SK-N-SH treated with all-trans-retinoic acid at 6 μM for 48 hours (cell line): ENCODE data around the gene COL8A2.

ENCODE experiments used
- ATAC-seq: fragments of 200-7000 bp; cut with Tn5 transposase; 3 replicates; pipeline ENCODE4 v1.9.1; 2020; ENCODE audit warnings: mild to moderate bottlenecking, moderate library complexity
- ARNTL ChIP-seq: fragments of 450-650 bp; formaldehyde crosslinking; IDR thresholded peaks from 2 replicates; pipeline ENCODE4 v1.5.0; 2020; ENCODE audit warnings: low read depth, mild to moderate bottlenecking, moderate library complexity, borderline replicate concordance
- CSDC2 ChIP-seq: fragments of 250-450 bp; sonication (Bioruptor Pico); IDR thresholded peaks from 2 replicates; pipeline ENCODE4 v1.5.0; 2020; ENCODE audit warnings: mild to moderate bottlenecking, moderate library complexity
- CSRNP3 ChIP-seq: fragments of 250-450 bp; sonication (Bioruptor Pico); IDR thresholded peaks from 2 replicates; pipeline ENCODE4 v1.5.1; 2021; ENCODE audit warnings: mild to moderate bottlenecking, moderate library complexity
- ESRRG ChIP-seq: fragments of 250-450 bp; sonication (Bioruptor Pico); IDR thresholded peaks from 2 replicates; pipeline ENCODE4 v1.6.1; 2021; ENCODE audit warnings: mild to moderate bottlenecking
- ISL1 ChIP-seq: fragments of 250-450 bp; sonication (Bioruptor Pico); IDR thresholded peaks from 2 replicates; pipeline ENCODE4 v2.1.2; 2022; ENCODE audit warnings: mild to moderate bottlenecking, moderate library complexity
- PPARA ChIP-seq: fragments of 250-450 bp; sonication (Bioruptor Pico); IDR thresholded peaks from 2 replicates; pipeline ENCODE4 v1.5.0; 2020; ENCODE audit warnings: mild to moderate bottlenecking, borderline replicate concordance
- SNAI2 ChIP-seq: fragments of 250-450 bp; sonication (Bioruptor Pico); IDR thresholded peaks from 2 replicates; pipeline ENCODE4 v1.5.0; 2020; ENCODE audit warnings: mild to moderate bottlenecking, moderate library complexity
- TCF4 ChIP-seq: fragments of 250-450 bp; sonication (Bioruptor Pico); IDR thresholded peaks from 2 replicates; pipeline ENCODE4 v1.8.0; 2021; ENCODE audit warnings: mild to moderate bottlenecking, moderate library complexity, borderline replicate concordance
- TOX ChIP-seq: fragments of 250-450 bp; sonication (Bioruptor Pico); IDR thresholded peaks from 2 replicates; pipeline ENCODE4 v1.8.0; 2021; ENCODE audit warnings: mild to moderate bottlenecking, moderate library complexity, borderline replicate concordance
- ZC3H10 ChIP-seq: fragments of 250-450 bp; sonication (Bioruptor Pico); IDR thresholded peaks from 2 replicates; pipeline ENCODE4 v1.5.1; 2021; ENCODE audit warnings: mild to moderate bottlenecking, moderate library complexity
- ZFP3 ChIP-seq: fragments of 250-450 bp; sonication (Bioruptor Pico); IDR thresholded peaks from 2 replicates; pipeline ENCODE4 v1.5.0; 2020; ENCODE audit warnings: mild to moderate bottlenecking, moderate library complexity
- ZFP30 ChIP-seq: fragments of 450-650 bp; formaldehyde crosslinking; IDR thresholded peaks from 2 replicates; pipeline ENCODE4 v1.5.0; 2022; ENCODE audit warnings: mild to moderate bottlenecking, moderate library complexity
- ZNF565 ChIP-seq: fragments of 450-650 bp; formaldehyde crosslinking; conservative IDR thresholded peaks from 2 replicates; pipeline ENCODE4 v1.5.0; 2020; ENCODE audit warnings: low read depth, mild to moderate bottlenecking, moderate library complexity
- ZNF70 ChIP-seq: fragments of 450-650 bp; formaldehyde crosslinking; IDR thresholded peaks from 2 replicates; pipeline ENCODE4 v1.5.0; 2020; ENCODE audit warnings: mild to moderate bottlenecking, moderate library complexity
- ZNF8 ChIP-seq: fragments of 450-650 bp; formaldehyde crosslinking; IDR thresholded peaks from 2 replicates; pipeline ENCODE4 v1.5.0; 2020; ENCODE audit warnings: mild to moderate bottlenecking, moderate library complexity
- TF ChIP-seq, protein P1 (sequence below): fragments of 250-450 bp; sonication (Bioruptor Pico); IDR thresholded peaks from 2 replicates; pipeline ENCODE4 v1.8.0; 2021; ENCODE audit warnings: low read depth, mild to moderate bottlenecking, moderate library complexity, borderline replicate concordance
- TF ChIP-seq, protein P2 (sequence below): fragments of 250-450 bp; sonication (Bioruptor Pico); IDR thresholded peaks from 2 replicates; pipeline ENCODE4 v1.5.1; 2020; ENCODE audit warnings: low read depth, mild to moderate bottlenecking, moderate library complexity
- TF ChIP-seq, protein P3 (sequence below): fragments of 250-450 bp; sonication (Bioruptor Pico); IDR thresholded peaks from 2 replicates; pipeline ENCODE4 v1.5.0; 2020; ENCODE audit warnings: mild to moderate bottlenecking, moderate library complexity
- TF ChIP-seq, protein P4 (sequence below): fragments of 250-450 bp; sonication (Bioruptor Pico); IDR thresholded peaks from 2 replicates; pipeline ENCODE4 v1.8.0; 2020; ENCODE audit warnings: mild to moderate bottlenecking, moderate library complexity, borderline replicate concordance

COL8A2 gene

DNA sequence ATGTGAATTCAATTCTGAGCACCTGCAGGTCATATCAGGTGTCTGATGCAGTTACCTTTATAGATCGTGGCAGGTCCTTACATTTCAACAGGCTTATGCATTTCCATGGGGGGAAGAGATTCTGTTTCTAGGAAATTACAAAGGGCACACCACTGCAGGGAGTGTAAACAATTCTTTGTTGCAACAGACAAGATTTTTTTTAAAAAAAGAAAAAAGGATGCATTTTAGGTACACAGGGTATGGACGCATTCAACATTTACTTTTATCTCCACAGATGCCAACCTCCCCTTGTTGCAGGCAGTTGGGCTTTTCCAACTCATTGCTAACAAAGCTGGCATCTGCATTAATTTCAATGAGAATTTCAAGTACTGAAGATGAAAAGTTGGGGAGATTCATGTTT is 54.7 kb downstream of the COL8A2 start:
- no peak for ATAC-seq
- TF ChIP-seq ZNF70 (CRISPR knock-in tag) (no peak), PPARA (CRISPR knock-in tag) (no peak), ZNF8 (CRISPR knock-in tag) (no peak), ISL1 (no peak), ZNF565 (CRISPR knock-in tag) (no peak), ZC3H10 (CRISPR knock-in tag) (no peak), CSDC2 (CRISPR knock-in tag) (no peak), ESRRG (CRISPR knock-in tag) (no peak), SNAI2 (no peak), TOX (CRISPR knock-in tag) (no peak), ARNTL (no peak), ZFP3 (CRISPR knock-in tag) (no peak)
- TF ChIP-seq, protein P1, sequence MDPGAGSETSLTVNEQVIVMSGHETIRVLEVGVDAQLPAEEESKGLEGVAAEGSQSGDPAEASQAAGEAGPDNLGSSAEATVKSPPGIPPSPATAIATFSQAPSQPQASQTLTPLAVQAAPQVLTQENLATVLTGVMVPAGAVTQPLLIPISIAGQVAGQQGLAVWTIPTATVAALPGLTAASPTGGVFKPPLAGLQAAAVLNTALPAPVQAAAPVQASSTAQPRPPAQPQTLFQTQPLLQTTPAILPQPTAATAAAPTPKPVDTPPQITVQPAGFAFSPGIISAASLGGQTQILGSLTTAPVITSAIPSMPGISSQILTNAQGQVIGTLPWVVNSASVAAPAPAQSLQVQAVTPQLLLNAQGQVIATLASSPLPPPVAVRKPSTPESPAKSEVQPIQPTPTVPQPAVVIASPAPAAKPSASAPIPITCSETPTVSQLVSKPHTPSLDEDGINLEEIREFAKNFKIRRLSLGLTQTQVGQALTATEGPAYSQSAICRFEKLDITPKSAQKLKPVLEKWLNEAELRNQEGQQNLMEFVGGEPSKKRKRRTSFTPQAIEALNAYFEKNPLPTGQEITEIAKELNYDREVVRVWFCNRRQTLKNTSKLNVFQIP (CRISPR knock-in tag): no peak
- TF ChIP-seq, protein P2, sequence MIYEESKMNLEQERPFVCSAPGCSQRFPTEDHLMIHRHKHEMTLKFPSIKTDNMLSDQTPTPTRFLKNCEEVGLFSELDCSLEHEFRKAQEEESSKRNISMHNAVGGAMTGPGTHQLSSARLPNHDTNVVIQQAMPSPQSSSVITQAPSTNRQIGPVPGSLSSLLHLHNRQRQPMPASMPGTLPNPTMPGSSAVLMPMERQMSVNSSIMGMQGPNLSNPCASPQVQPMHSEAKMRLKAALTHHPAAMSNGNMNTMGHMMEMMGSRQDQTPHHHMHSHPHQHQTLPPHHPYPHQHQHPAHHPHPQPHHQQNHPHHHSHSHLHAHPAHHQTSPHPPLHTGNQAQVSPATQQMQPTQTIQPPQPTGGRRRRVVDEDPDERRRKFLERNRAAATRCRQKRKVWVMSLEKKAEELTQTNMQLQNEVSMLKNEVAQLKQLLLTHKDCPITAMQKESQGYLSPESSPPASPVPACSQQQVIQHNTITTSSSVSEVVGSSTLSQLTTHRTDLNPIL (CRISPR knock-in tag): no peak
- TF ChIP-seq, protein P3, sequence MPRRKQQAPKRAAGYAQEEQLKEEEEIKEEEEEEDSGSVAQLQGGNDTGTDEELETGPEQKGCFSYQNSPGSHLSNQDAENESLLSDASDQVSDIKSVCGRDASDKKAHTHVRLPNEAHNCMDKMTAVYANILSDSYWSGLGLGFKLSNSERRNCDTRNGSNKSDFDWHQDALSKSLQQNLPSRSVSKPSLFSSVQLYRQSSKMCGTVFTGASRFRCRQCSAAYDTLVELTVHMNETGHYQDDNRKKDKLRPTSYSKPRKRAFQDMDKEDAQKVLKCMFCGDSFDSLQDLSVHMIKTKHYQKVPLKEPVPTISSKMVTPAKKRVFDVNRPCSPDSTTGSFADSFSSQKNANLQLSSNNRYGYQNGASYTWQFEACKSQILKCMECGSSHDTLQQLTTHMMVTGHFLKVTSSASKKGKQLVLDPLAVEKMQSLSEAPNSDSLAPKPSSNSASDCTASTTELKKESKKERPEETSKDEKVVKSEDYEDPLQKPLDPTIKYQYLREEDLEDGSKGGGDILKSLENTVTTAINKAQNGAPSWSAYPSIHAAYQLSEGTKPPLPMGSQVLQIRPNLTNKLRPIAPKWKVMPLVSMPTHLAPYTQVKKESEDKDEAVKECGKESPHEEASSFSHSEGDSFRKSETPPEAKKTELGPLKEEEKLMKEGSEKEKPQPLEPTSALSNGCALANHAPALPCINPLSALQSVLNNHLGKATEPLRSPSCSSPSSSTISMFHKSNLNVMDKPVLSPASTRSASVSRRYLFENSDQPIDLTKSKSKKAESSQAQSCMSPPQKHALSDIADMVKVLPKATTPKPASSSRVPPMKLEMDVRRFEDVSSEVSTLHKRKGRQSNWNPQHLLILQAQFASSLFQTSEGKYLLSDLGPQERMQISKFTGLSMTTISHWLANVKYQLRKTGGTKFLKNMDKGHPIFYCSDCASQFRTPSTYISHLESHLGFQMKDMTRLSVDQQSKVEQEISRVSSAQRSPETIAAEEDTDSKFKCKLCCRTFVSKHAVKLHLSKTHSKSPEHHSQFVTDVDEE (CRISPR knock-in tag): no peak
- TF ChIP-seq, protein P4, sequence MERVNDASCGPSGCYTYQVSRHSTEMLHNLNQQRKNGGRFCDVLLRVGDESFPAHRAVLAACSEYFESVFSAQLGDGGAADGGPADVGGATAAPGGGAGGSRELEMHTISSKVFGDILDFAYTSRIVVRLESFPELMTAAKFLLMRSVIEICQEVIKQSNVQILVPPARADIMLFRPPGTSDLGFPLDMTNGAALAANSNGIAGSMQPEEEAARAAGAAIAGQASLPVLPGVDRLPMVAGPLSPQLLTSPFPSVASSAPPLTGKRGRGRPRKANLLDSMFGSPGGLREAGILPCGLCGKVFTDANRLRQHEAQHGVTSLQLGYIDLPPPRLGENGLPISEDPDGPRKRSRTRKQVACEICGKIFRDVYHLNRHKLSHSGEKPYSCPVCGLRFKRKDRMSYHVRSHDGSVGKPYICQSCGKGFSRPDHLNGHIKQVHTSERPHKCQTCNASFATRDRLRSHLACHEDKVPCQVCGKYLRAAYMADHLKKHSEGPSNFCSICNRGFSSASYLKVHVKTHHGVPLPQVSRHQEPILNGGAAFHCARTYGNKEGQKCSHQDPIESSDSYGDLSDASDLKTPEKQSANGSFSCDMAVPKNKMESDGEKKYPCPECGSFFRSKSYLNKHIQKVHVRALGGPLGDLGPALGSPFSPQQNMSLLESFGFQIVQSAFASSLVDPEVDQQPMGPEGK: no peak

GRCh38 chr1:36068866-36069265 is 56.2 kb downstream of the COL8A2 start:
- no peak for TF ChIP-seq ZNF8 (CRISPR knock-in tag)
- TF ChIP-seq ESRRG (CRISPR knock-in tag): no peak
- TF ChIP-seq PPARA (CRISPR knock-in tag): no peak
- TF ChIP-seq, protein P4: no peak
- TF ChIP-seq ISL1: no peak
- TF ChIP-seq SNAI2: no peak
- TF ChIP-seq ZNF565 (CRISPR knock-in tag): no peak
- no peak for TF ChIP-seq ZFP30 (CRISPR knock-in tag)
- TF ChIP-seq ZC3H10 (CRISPR knock-in tag): no peak
- TF ChIP-seq, protein P2 (CRISPR knock-in tag): no peak
- no peak for TF ChIP-seq TOX (CRISPR knock-in tag)
- no peak for TF ChIP-seq TCF4 (CRISPR knock-in tag)
- no peak for TF ChIP-seq CSRNP3
- no peak for ATAC-seq
